H1 (cell line): ENCODE data around the gene EYA4. TPM values are rescaled to one million over a fixed set of nuclear protein-coding genes. Genes with fewer than 3 reads are reported as not detected.

Experiments
- CTCF ChIA-PET: fragments of 300-600 bp; sonication (Branson Sonifier 250); formaldehyde crosslinking; loops from one replicate; lab custom pipeline; 2021; ENCODE audit not compliant: partially characterized antibody; lab: Charles Lee
- POLR2A ChIA-PET: fragments of 300-600 bp; sonication (Branson Sonifier 250); formaldehyde crosslinking; loops from one replicate; lab custom pipeline; 2021; ENCODE audit warnings: inconsistent platforms; ENCODE audit not compliant: partially characterized antibody; lab: Charles Lee
- DNase-seq, 2 experiments: peaks; one replicate each; pipeline versions ENCODE4 v3.0.0 to v3.0.0-alpha.2; 2010 to 2022; ENCODE audit warnings: low spot score in 2 of 2, low read depth in 1 of 2, mixed read lengths in 1 of 2
- FAIRE-seq: peaks from 2 replicates; lab custom pipeline; 2011; peaks lifted over from hg19 to GRCh38; lab: Jason Lieb, UNC
- H2AFZ ChIP-seq: 2 replicates; pipeline ENCODE4 v1.8.1; 2012; ENCODE audit warnings: low read length, inconsistent platforms
- H2AK5ac ChIP-seq: 2 replicates; pipeline ENCODE4 v1.6.1; 2013; ENCODE audit warnings: low read depth, low read length
- H2BK120ac ChIP-seq: replicated peaks from 2 replicates; pipeline ENCODE3; 2013; ENCODE audit warnings: low read depth, low read length, inconsistent platforms
- H2BK12ac ChIP-seq: 2 replicates; pipeline ENCODE4 v1.6.1; 2013; ENCODE audit warnings: low read depth, low read length
- H2BK15ac ChIP-seq: 2 replicates; pipeline ENCODE4 v1.6.1; 2013; ENCODE audit warnings: low read length
- H2BK20ac ChIP-seq: 2 replicates; pipeline ENCODE4 v1.6.1; 2013; ENCODE audit warnings: low read length
- H2BK5ac ChIP-seq: 2 replicates; pipeline ENCODE4 v1.6.1; 2013; ENCODE audit warnings: low read depth, low read length
- H3K14ac ChIP-seq: 2 replicates; pipeline ENCODE4 v1.6.1; 2013; ENCODE audit warnings: inconsistent platforms; ENCODE audit not compliant: insufficient read length
- H3K18ac ChIP-seq: 2 replicates; pipeline ENCODE4 v1.6.1; 2013; ENCODE audit warnings: low read length; ENCODE audit errors: extremely low read depth
- H3K23ac ChIP-seq: 2 replicates; pipeline ENCODE4 v1.6.1; 2013; ENCODE audit warnings: inconsistent platforms; ENCODE audit not compliant: insufficient read length
- H3K23me2 ChIP-seq: 2 replicates; pipeline ENCODE4 v1.6.1; 2013; ENCODE audit warnings: low read depth, low read length
- H3K27ac ChIP-seq: 2 replicates; pipeline ENCODE4 v1.6.1; 2011; ENCODE audit warnings: low read depth, low read length, inconsistent platforms
- H3K27me3 ChIP-seq, 4 experiments: replicated peaks in 1 of 4; 1 replicate in 1 of 4; 2 replicates in 3 of 4; pipeline versions ENCODE4 v1.6.1 to v1.8.1; 2011 to 2013; ENCODE audit warnings: low read length in 3 of 4, mild to moderate bottlenecking in 3 of 4, inconsistent platforms in 2 of 4, mixed read lengths in 2 of 4, moderate library complexity in 1 of 4; ENCODE audit not compliant: control insufficient read depth in 3 of 4, insufficient read depth in 3 of 4; ENCODE audit errors: extremely low read depth in 1 of 4
- H3K36me3 ChIP-seq, 4 experiments: 2 replicates each; pipeline versions ENCODE4 v1.6.1 to v1.8.1; 2011 to 2013; ENCODE audit warnings: mild to moderate bottlenecking in 4 of 4, low read length in 3 of 4, moderate library complexity in 2 of 4, control low read depth in 1 of 4, inconsistent platforms in 1 of 4; ENCODE audit not compliant: insufficient read depth in 4 of 4, control insufficient read depth in 2 of 4
- H3K4ac ChIP-seq: replicated peaks from 2 replicates; pipeline ENCODE3; 2013; ENCODE audit warnings: low read length, low read depth, mixed read lengths, inconsistent platforms; ENCODE audit not compliant: insufficient read length
- H3K4me1 ChIP-seq, 4 experiments: replicated peaks in 1 of 4; 1 replicate in 1 of 4; 2 replicates in 3 of 4; pipeline versions ENCODE4 v1.6.1 to v1.8.1; 2011 to 2013; ENCODE audit warnings: low read length in 3 of 4, inconsistent platforms in 2 of 4, mixed read lengths in 1 of 4; ENCODE audit not compliant: insufficient read depth in 4 of 4, control insufficient read depth in 3 of 4
- H3K4me2 ChIP-seq, 2 experiments: 2 replicates each; pipeline versions ENCODE4 v1.6.1 to v1.8.1; 2011 to 2013; ENCODE audit warnings: low read depth in 2 of 2, low read length in 2 of 2, control low read depth in 1 of 2, inconsistent platforms in 1 of 2, mild to moderate bottlenecking in 1 of 2; ENCODE audit not compliant: insufficient read depth in 1 of 2
- H3K4me3 ChIP-seq, 4 experiments: fragments of 200-600, 300-600 bp in 1 of 4; sonication (generic), shearing (Covaris generic), sonication (Bioruptor Twin) in 1 of 4; 2 replicates each; pipeline versions ENCODE4 v1.5.1 to v1.8.1; 2011 to 2016; ENCODE audit warnings: low read length in 4 of 4, low read depth in 3 of 4, control low read depth in 2 of 4, inconsistent platforms in 2 of 4, mild to moderate bottlenecking in 2 of 4, mixed read lengths in 1 of 4, moderate library complexity in 1 of 4; ENCODE audit not compliant: insufficient read depth in 2 of 4; ENCODE audit errors: extremely low read depth in 1 of 4
- H3K56ac ChIP-seq: replicated peaks from 2 replicates; pipeline ENCODE3; 2013; ENCODE audit warnings: low read depth, mild to moderate bottlenecking, mixed read lengths, low read length, inconsistent platforms; ENCODE audit not compliant: insufficient read length
- H3K79me1 ChIP-seq: 2 replicates; pipeline ENCODE4 v1.6.1; 2013; ENCODE audit warnings: low read depth, low read length, control low read depth
- H3K79me2 ChIP-seq, 2 experiments: 2 replicates each; pipeline versions ENCODE4 v1.6.1 to v1.8.1; 2012 to 2013; ENCODE audit warnings: low read length in 2 of 2, mild to moderate bottlenecking in 2 of 2, inconsistent platforms in 1 of 2; ENCODE audit not compliant: insufficient read depth in 2 of 2, control insufficient read depth in 1 of 2
- H3K9ac ChIP-seq, 4 experiments: replicated peaks in 1 of 4; 1 replicate in 1 of 4; 2 replicates in 3 of 4; pipeline versions ENCODE4 v1.6.1 to v1.8.1; 2011 to 2013; ENCODE audit warnings: low read depth in 3 of 4, low read length in 3 of 4, control low read depth in 2 of 4, mild to moderate bottlenecking in 2 of 4, moderate library complexity in 2 of 4, inconsistent platforms in 1 of 4; ENCODE audit errors: extremely low read depth in 1 of 4
- H3K9me3 ChIP-seq, 2 experiments: 2 replicates each; pipeline versions ENCODE4 v1.6.1 to v1.8.1; 2012 to 2013; ENCODE audit warnings: mild to moderate bottlenecking in 2 of 2, moderate library complexity in 2 of 2, control low read depth in 1 of 2, inconsistent platforms in 1 of 2, low read depth in 1 of 2, low read length in 1 of 2, mixed read lengths in 1 of 2; ENCODE audit not compliant: insufficient read depth in 2 of 2
- H4K20me1 ChIP-seq, 2 experiments: replicated peaks in 1 of 2; 2 replicates each; pipeline versions ENCODE3 to v1.8.1; 2011 to 2013; ENCODE audit warnings: inconsistent platforms in 2 of 2, low read length in 2 of 2, mild to moderate bottlenecking in 1 of 2; ENCODE audit not compliant: insufficient read depth in 2 of 2, control insufficient read depth in 1 of 2
- H4K5ac ChIP-seq: 2 replicates; pipeline ENCODE4 v1.6.1; 2013; ENCODE audit warnings: low read length, low read depth, mixed read lengths, inconsistent platforms; ENCODE audit not compliant: insufficient read length
- H4K8ac ChIP-seq: 2 replicates; pipeline ENCODE4 v1.8.0; 2013; ENCODE audit warnings: mild to moderate bottlenecking, moderate library complexity, low read length, inconsistent platforms; ENCODE audit not compliant: insufficient read depth; ENCODE audit errors: extremely low read depth
- H4K91ac ChIP-seq: replicated peaks from 2 replicates; pipeline ENCODE3; 2013; ENCODE audit warnings: low read length, mixed read lengths, inconsistent platforms; ENCODE audit not compliant: insufficient read length
- BCL11A ChIP-seq, 2 experiments: IDR thresholded peaks; one replicate each; pipeline ENCODE4 v1.6.1; 2011; ENCODE audit warnings: low read depth in 2 of 2, low read length in 2 of 2, mild to moderate bottlenecking in 2 of 2
- EP300 ChIP-seq, 2 experiments: IDR thresholded peaks; 1 replicate in 1 of 2; 2 replicates in 1 of 2; pipeline ENCODE4 v1.6.1; 2011 to 2012; ENCODE audit warnings: low read depth in 2 of 2, low read length in 2 of 2, mild to moderate bottlenecking in 2 of 2, borderline replicate concordance in 1 of 2, inconsistent platforms in 1 of 2, moderate library complexity in 1 of 2
- JUN ChIP-seq: IDR thresholded peaks from 2 replicates; pipeline ENCODE4 v1.6.1; 2011; ENCODE audit warnings: low read depth, mild to moderate bottlenecking, improper control_type of control experiment, low read length
- POLR2A ChIP-seq, 2 experiments: IDR thresholded peaks; 1 replicate in 1 of 2; 2 replicates in 1 of 2; pipeline ENCODE4 v1.6.1; 2011; ENCODE audit warnings: low read depth in 2 of 2, low read length in 2 of 2, mild to moderate bottlenecking in 2 of 2; ENCODE audit errors: control extremely low read depth in 1 of 2
- POLR2AphosphoS5 ChIP-seq: IDR thresholded peaks from 2 replicates; pipeline ENCODE4 v1.6.1; 2011; ENCODE audit warnings: low read depth, low read length
- POU5F1 ChIP-seq: IDR thresholded peaks from 2 replicates; pipeline ENCODE4 v1.6.1; 2011; ENCODE audit warnings: low read depth, mild to moderate bottlenecking, low read length, moderate library complexity
- RBBP5 ChIP-seq: IDR thresholded peaks from 2 replicates; pipeline ENCODE4 v1.7.1; 2012; ENCODE audit warnings: low read depth, mild to moderate bottlenecking, inconsistent platforms, low read length, moderate library complexity, borderline replicate concordance
- RNF2 ChIP-seq: fragments of 200-900, 300-1000 bp; sonication (generic); IDR thresholded peaks from 2 replicates; pipeline ENCODE4 v1.7.1; 2016; ENCODE audit warnings: borderline replicate concordance, low read depth, mild to moderate bottlenecking, antibody characterized with exemption, low read length; ENCODE audit not compliant: poor library complexity, severe bottlenecking; ENCODE audit errors: missing control alignments
- RXRA ChIP-seq: IDR thresholded peaks from 2 replicates; pipeline ENCODE4 v1.6.1; 2011; ENCODE audit warnings: low read depth, mild to moderate bottlenecking, low read length, moderate library complexity; ENCODE audit not compliant: insufficient read depth
- SP1 ChIP-seq: IDR thresholded peaks from 2 replicates; pipeline ENCODE4 v1.6.1; 2011; ENCODE audit warnings: low read depth, low read length
- SUZ12 ChIP-seq: fragments of 200-600 bp; sonication (generic); IDR thresholded peaks from 2 replicates; pipeline ENCODE4 v1.6.1; 2012; ENCODE audit warnings: mild to moderate bottlenecking, inconsistent platforms, low read length, moderate library complexity, mixed read lengths
- TBP ChIP-seq: IDR thresholded peaks from 2 replicates; pipeline ENCODE4 v1.6.1; 2011; ENCODE audit warnings: low read depth, low read length, improper control_type of control experiment
- WGBS, 2 experiments: shearing (Covaris generic) in 1 of 2; methylation state at CpG; one replicate each; pipeline versions ENCODE4 v1.1.6 to v1.1.7; 2013 to 2015; ENCODE audit warnings: low lambda C conversion rate in 2 of 2, mixed read lengths in 2 of 2, inconsistent platforms in 1 of 2, low coverage in 1 of 2, missing lambda C conversion rate in 1 of 2; ENCODE audit not compliant: insufficient replicate concordance in 2 of 2, insufficient coverage in 1 of 2, insufficient read length in 1 of 2; ENCODE audit errors: extremely low coverage in 1 of 2, missing lambda C conversion rate in 1 of 2; 5-methylcytosine and 5-hydroxymethylcytosine counted together
- polyA plus RNA-seq, 7 experiments: library from polyadenylated mRNA; depleted of rRNA in 3 of 7; stranded (reverse) in 5 of 7; unstranded in 2 of 7; fragments of >200 nt in 5 of 7; fragments of 200-250 nt in 2 of 7; gene quantifications; 1 replicate in 5 of 7; 2 replicates in 1 of 7; 4 replicates in 1 of 7; pipeline versions ENCODE4 v1.2.1 to v1.2.3, GENCODE V29; 2011 to 2013; ENCODE audit warnings: missing spikeins in 2 of 7, mixed read lengths in 2 of 7
- total RNA-seq: library from RNA; stranded (reverse); fragmentation: NEBNext Ultra II Directional; extraction: Animal tissue kit (Norgen Biotek cat#: 25700); gene quantifications from 2 replicates; pipeline ENCODE4 v1.2.1, GENCODE V29; 2021
- TF ChIP-seq, protein P1 (sequence below): IDR thresholded peaks from 2 replicates; pipeline ENCODE4 v1.6.1; 2011; ENCODE audit warnings: low read length, improper control_type of control experiment

The EYA4 gene
- total and polyA plus RNA-seq, 2 of the 8 experiments (the other 6 are each of a cell fraction or from before 2014, with no cell fraction given), result 0.06 to 0.17 TPM

DNA sequence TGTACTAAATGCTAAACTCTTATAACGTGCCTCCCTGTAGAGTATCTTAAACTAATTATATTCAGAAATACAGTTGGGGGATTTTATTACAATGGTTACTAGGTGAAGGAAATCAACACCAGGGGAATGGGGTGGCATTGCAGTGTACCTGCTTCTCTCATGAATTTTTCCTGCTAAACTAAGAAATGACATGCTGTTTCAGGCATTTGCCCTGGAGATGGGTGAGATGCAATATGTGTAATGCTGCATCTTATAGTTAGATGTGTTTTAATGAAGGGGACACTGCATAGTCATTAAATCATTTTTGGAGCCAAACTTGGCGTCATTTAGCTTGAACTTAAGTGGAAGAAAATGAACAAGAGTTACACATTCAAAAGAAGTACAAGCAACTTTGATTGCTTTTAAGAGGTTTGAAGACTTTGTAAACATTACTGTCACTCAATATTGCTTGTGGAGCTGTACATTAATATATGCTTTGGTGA is 4.3 kb downstream of the EYA4 start:
- Histone ChIP-seq H3K23ac (no peak overlapping the region), H3K4me3 (no peak overlapping the region), H3K79me1 (no peaks in the 10 kb centered on the region), H4K20me1 (peaks cover 0 to 5% of the 10 kb centered on the region in 2 experiments), H2BK5ac (no peak overlapping the region), H3K79me2 (no peaks in the 10 kb centered on the region), H3K9ac (no peak overlapping the region), H3K9me3 (no peaks in the 10 kb centered on the region), H4K5ac (no peak overlapping the region), H4K91ac (no peak overlapping the region), H2BK15ac (no peak overlapping the region), H3K27ac (no peak overlapping the region), H3K14ac (no peak overlapping the region), H2BK20ac (no peak overlapping the region), H3K4me1 (peaks cover 0 to 7% (median 0%) of the 10 kb centered on the region in 4 experiments; a peak in 4 of 7 replicates), H2BK12ac (no peak overlapping the region), H3K18ac (no peak overlapping the region), H3K4ac (no peak overlapping the region), H3K27me3 (peaks cover 24 to 52% (median 35%) of the 10 kb centered on the region in 4 experiments), H4K8ac (no peak overlapping the region), H2AFZ (no peak overlapping the region), H3K56ac (no peak overlapping the region), H2AK5ac (no peak overlapping the region), H3K36me3 (no peaks in the 10 kb centered on the region), H3K23me2 (peaks cover 17% of the 10 kb centered on the region), H3K4me2 (no peak overlapping the region), H2BK120ac (no peak overlapping the region)
- no peak for FAIRE-seq
- CTCF ChIA-PET, result interaction anchor here (0.6 kb wide), 1 partner anchor 862 kb away, joined by 3 read pairs; no protein-coding TSS in a partner anchor
- POLR2A ChIA-PET, result interaction anchor here (0.7 kb wide), 1 partner anchor 162 kb away, joined by 4 read pairs; no protein-coding TSS in a partner anchor
- WGBS, 2 experiments, result 88% methylated on average over 2 of the region's 2 CpGs; no CpG with 5 or more reads in 1 of the 2 experiments
- no peak for DNase-seq
- TF ChIP-seq RBBP5 (no peak), RXRA (no peak), SUZ12 (no peak), JUN (no peak), RNF2 (no peak), POU5F1 (no peak), EP300 (IDR thresholded peaks at IDR 0.05; ENCODE audit: borderline replicate concordance in 1 of 2, low read depth in 2 of 2, low read length in 2 of 2) (no peak), SP1 (no peak), POLR2AphosphoS5 (no peak), BCL11A (IDR thresholded peaks at IDR 0.05; ENCODE audit: low read depth in 2 of 2, low read length in 2 of 2) (no peak), POLR2A (IDR thresholded peaks at IDR 0.05; ENCODE audit: control extremely low read depth in 1 of 2, low read depth in 2 of 2, low read length in 2 of 2) (no peak), TBP (no peak)
- TF ChIP-seq, protein P1, sequence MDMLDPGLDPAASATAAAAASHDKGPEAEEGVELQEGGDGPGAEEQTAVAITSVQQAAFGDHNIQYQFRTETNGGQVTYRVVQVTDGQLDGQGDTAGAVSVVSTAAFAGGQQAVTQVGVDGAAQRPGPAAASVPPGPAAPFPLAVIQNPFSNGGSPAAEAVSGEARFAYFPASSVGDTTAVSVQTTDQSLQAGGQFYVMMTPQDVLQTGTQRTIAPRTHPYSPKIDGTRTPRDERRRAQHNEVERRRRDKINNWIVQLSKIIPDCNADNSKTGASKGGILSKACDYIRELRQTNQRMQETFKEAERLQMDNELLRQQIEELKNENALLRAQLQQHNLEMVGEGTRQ, result no peak
